Amygdala (tissue), 56 donors: ENCODE results near the gene ZNF775.

Experiments
- DNase-seq, 56 donors: peaks; one replicate each; lab custom pipeline; 2025; lab: John Stamatoyannopoulos, UW

ZNF775 gene

GRCh38 chr7:150344299-150344698 lies 34.8 kb upstream of the ZNF775 start:
- DNase-seq, result no peak

- DNase-seq, result no peak
Measured at GRCh38 chr7:150345012-150345411, 34.1 kb upstream of the ZNF775 start.

GRCh38 chr7:150346922-150347321 lies 32.2 kb upstream of the ZNF775 start:
- no peak for DNase-seq

- no peak for DNase-seq
Measured at GRCh38 chr7:150351587-150352194, 27.4 kb upstream of the ZNF775 start.

- no peak for DNase-seq
Measured at GRCh38 chr7:150355666-150356059, 23.5 kb upstream of the ZNF775 start.

GRCh38 chr7:150356265-150356897 lies 22.7 kb upstream of the ZNF775 start:
- DNase-seq, result no peak

GRCh38 chr7:150357270-150357669 lies 21.9 kb upstream of the ZNF775 start:
- no peak for DNase-seq

- DNase-seq, result no peak
Measured at GRCh38 chr7:150357771-150358427, 21.2 kb upstream of the ZNF775 start.

- no peak for DNase-seq
Measured at GRCh38 chr7:150358433-150358832, 20.7 kb upstream of the ZNF775 start.

- no peak for DNase-seq
Measured at GRCh38 chr7:150358988-150359621, 20.0 kb upstream of the ZNF775 start.

GRCh38 chr7:150359622-150360362 lies 19.3 kb upstream of the ZNF775 start:
- no peak for DNase-seq

- no peak for DNase-seq
Measured at GRCh38 chr7:150360363-150361058, 18.6 kb upstream of the ZNF775 start.

GRCh38 chr7:150361402-150361801 lies 17.7 kb upstream of the ZNF775 start:
- no peak for DNase-seq

- no peak for DNase-seq
Measured at GRCh38 chr7:150361807-150362621, 17.1 kb upstream of the ZNF775 start.

GRCh38 chr7:150363370-150363769 lies 15.8 kb upstream of the ZNF775 start:
- DNase-seq, result no peak

- no peak for DNase-seq
Measured at GRCh38 chr7:150363872-150364271, 15.3 kb upstream of the ZNF775 start.

- no peak for DNase-seq
Measured at GRCh38 chr7:150365194-150365593, 13.9 kb upstream of the ZNF775 start.

- DNase-seq, result no peak
Measured at GRCh38 chr7:150365673-150366398, 13.3 kb upstream of the ZNF775 start.

- no peak for DNase-seq
Measured at GRCh38 chr7:150367677-150368095, 11.4 kb upstream of the ZNF775 start.
